Measurements from ENCODE around the gene STEAP1B.

- TF ChIP-seq CTCF (IDR thresholded peaks at IDR 0.05) (no peak), POLR2A (IDR thresholded peaks at IDR 0.05) (no peak)
Measured at GRCh38 chr7:22477876-22478450, 22.0 kb downstream of the STEAP1B start.
